T47D (cell line): ENCODE results near the gene FOLR1.

Experiments
- DNase-seq, 2 experiments: peaks; one replicate each; pipeline versions ENCODE4 v3.0.0 to v3.0.0-alpha.2; 2011 to 2012; ENCODE audit warnings: low read depth in 1 of 2, low spot score in 1 of 2
- JUND ChIP-seq: IDR thresholded peaks from 2 replicates; pipeline ENCODE4 v1.6.1; 2012; ENCODE audit warnings: low read depth
- in situ Hi-C: cut with HindIII; loops from 2 replicates; pipeline ENCODE4 v1.10.0; 2016; ENCODE audit warnings: low sequenced_read_pairs, low pct_unique_long_range_greater_than_20kb

FOLR1 gene

GRCh38 chr11:72222907-72223614 lies 31.1 kb downstream of the FOLR1 start:
- DNase-seq: peak in 1 of 2 experiments; percentile 97
- TF ChIP-seq JUND: no peak
- in situ Hi-C loops: no loop called here

GRCh38 chr11:72223615-72224563 lies 31.9 kb downstream of the FOLR1 start:
- DNase-seq: peak in 1 of 2 experiments; percentile 88
- in situ Hi-C loops: no loop called here
- no peak for TF ChIP-seq JUND

- DNase-seq: peak in 1 of 2 experiments; percentile 62
- TF ChIP-seq JUND: no peak
- in situ Hi-C loops: no loop called here
Observed at GRCh38 chr11:72224564-72225410, 32.8 kb downstream of the FOLR1 start, which contains the start of gene INPPL1. Gene INPPL1 (plus strand): TSS chr11:72224767. CDS start chr11:72224985, 218 bp downstream.

GRCh38 chr11:72225411-72225951 lies 33.5 kb downstream of the FOLR1 start:
- in situ Hi-C loops: no loop called here
- no peak for DNase-seq
- TF ChIP-seq JUND: no peak

- in situ Hi-C loops: no loop called here
- DNase-seq: no peak
- no peak for TF ChIP-seq JUND
Observed at GRCh38 chr11:72226701-72227100, 34.8 kb downstream of the FOLR1 start.

- in situ Hi-C loops: no loop called here
- DNase-seq: no peak
- TF ChIP-seq JUND: no peak
Observed at GRCh38 chr11:72227316-72228228, 35.6 kb downstream of the FOLR1 start.

- in situ Hi-C loops: no loop called here
- no peak for TF ChIP-seq JUND
- DNase-seq: no peak
Observed at GRCh38 chr11:72228229-72228843, 36.4 kb downstream of the FOLR1 start.

GRCh38 chr11:72228844-72229231 lies 36.9 kb downstream of the FOLR1 start:
- TF ChIP-seq JUND: no peak
- in situ Hi-C loops: no loop called here
- DNase-seq: no peak

GRCh38 chr11:72229336-72229924 lies 37.5 kb downstream of the FOLR1 start:
- DNase-seq: no peak
- no peak for TF ChIP-seq JUND
- in situ Hi-C loops: no loop called here

GRCh38 chr11:72229925-72230763 lies 38.2 kb downstream of the FOLR1 start:
- in situ Hi-C loops: no loop called here
- no peak for TF ChIP-seq JUND
- DNase-seq: no peak
